K562 (cell line): ENCODE measurements around the gene CD70. TPM values are rescaled to one million over a fixed set of nuclear protein-coding genes. Genes with fewer than 3 reads are reported as not detected.

Experiments used
- ATAC-seq: fragments of 200-7000 bp; cut with Tn5 transposase; 3 replicates; pipeline ENCODE4 v1.9.1; 2020; ENCODE audit warnings: moderate library complexity
- BruUV-seq: library from RNA; stranded (reverse); fragments of 400-500 nt; replicated peaks from 2 replicates; lab custom pipeline; 2021; lab: Mats Ljungman, UMichigan
- CTCF ChIA-PET: fragments of 300-600 bp; formaldehyde crosslinking; extraction: SDS; loops from one replicate; lab custom pipeline; 2021; ENCODE audit warnings: low intra/inter-chr PET ratio; lab: Yijun Ruan, JAX
- POLR2A ChIA-PET: fragments of 300-600, 350-650 bp; sonication (Branson Sonifier 250); formaldehyde crosslinking; extraction: SDS; loops from one replicate; lab custom pipeline; 2021; ENCODE audit warnings: antibody characterized with exemption, inconsistent platforms; lab: Yijun Ruan, JAX
- DNase-seq, 4 experiments: peaks; one replicate each; pipeline versions ENCODE4 v3.0.0 to v3.0.0-alpha.2; 2011 to 2018; ENCODE audit warnings: low spot score in 3 of 4, mixed read lengths in 3 of 4; ENCODE audit errors: extremely low read depth in 1 of 4
- FAIRE-seq: peaks from 2 replicates; lab custom pipeline; 2011; peaks lifted over from hg19 to GRCh38; lab: Jason Lieb, UNC
- H2AFZ ChIP-seq: 2 replicates; pipeline ENCODE4 v1.6.0; 2011; ENCODE audit warnings: low read depth, low read length, control low read depth, inconsistent platforms
- H3K27ac ChIP-seq: fragments of 200-600 bp; 3 replicates; pipeline ENCODE4 v1.8.0; 2011; ENCODE audit warnings: low read depth, mild to moderate bottlenecking, control low read depth, inconsistent platforms, low read length, moderate library complexity, mixed read lengths; ENCODE audit errors: extremely low read depth
- H3K27me3 ChIP-seq, 2 experiments: fragments of 300-600 bp in 1 of 2; 2 replicates in 1 of 2; 3 replicates in 1 of 2; pipeline versions ENCODE4 v1.6.0 to v1.8.0; 2011; ENCODE audit warnings: inconsistent platforms in 2 of 2, low read length in 2 of 2, mild to moderate bottlenecking in 1 of 2, mixed read lengths in 1 of 2, moderate library complexity in 1 of 2; ENCODE audit not compliant: control insufficient read depth in 2 of 2, insufficient read depth in 2 of 2
- H3K36me3 ChIP-seq: fragments of 300-600 bp; 3 replicates; pipeline ENCODE4 v1.8.0; 2011; ENCODE audit warnings: mild to moderate bottlenecking, low read length, inconsistent platforms; ENCODE audit not compliant: control insufficient read depth, insufficient read depth
- H3K4me1 ChIP-seq, 2 experiments: fragments of 200-600 bp in 1 of 2; replicated peaks in 1 of 2; 2 replicates in 1 of 2; 3 replicates in 1 of 2; pipeline versions ENCODE4 v1.5.1 to v1.8.0; 2011; ENCODE audit warnings: inconsistent platforms in 2 of 2, low read length in 2 of 2, mild to moderate bottlenecking in 1 of 2, mixed read lengths in 1 of 2, moderate library complexity in 1 of 2; ENCODE audit not compliant: control insufficient read depth in 2 of 2, insufficient read depth in 2 of 2
- H3K4me2 ChIP-seq: 2 replicates; pipeline ENCODE4 v1.6.1; 2011; ENCODE audit warnings: low read length, control low read depth, inconsistent platforms, mixed read lengths; ENCODE audit not compliant: insufficient read depth
- H3K4me3 ChIP-seq: fragments of 200-600 bp; sonication (generic), shearing (Covaris generic); 2 replicates; pipeline ENCODE4 v1.5.1; 2016; ENCODE audit warnings: control low read depth, inconsistent platforms
- H3K79me2 ChIP-seq: fragments of 200-600 bp; 3 replicates; pipeline ENCODE4 v1.8.0; 2011; ENCODE audit warnings: low read length, inconsistent platforms; ENCODE audit not compliant: control insufficient read depth, insufficient read depth
- H3K9ac ChIP-seq, 2 experiments: 2 replicates each; pipeline versions ENCODE4 v1.6.0 to v1.6.1; 2011; ENCODE audit warnings: low read depth in 2 of 2, low read length in 2 of 2, control low read depth in 1 of 2, inconsistent platforms in 1 of 2, mild to moderate bottlenecking in 1 of 2, mixed read lengths in 1 of 2; ENCODE audit not compliant: insufficient read depth in 1 of 2
- H3K9me1 ChIP-seq: one replicate; pipeline ENCODE4 v1.6.0; 2011; ENCODE audit warnings: inconsistent platforms, mild to moderate bottlenecking, low read length, moderate library complexity; ENCODE audit not compliant: control insufficient read depth, insufficient read depth
- H3K9me3 ChIP-seq: replicated peaks from 2 replicates; pipeline ENCODE4 v1.5.1; 2011; ENCODE audit warnings: low read depth, low read length, inconsistent platforms; ENCODE audit not compliant: control insufficient read depth, insufficient read depth
- H4K20me1 ChIP-seq: replicated peaks from 2 replicates; pipeline ENCODE4 v1.6.1; 2011; ENCODE audit warnings: low read length, inconsistent platforms, mixed read lengths; ENCODE audit not compliant: control insufficient read depth, insufficient read depth
- CBFA2T3 ChIP-seq: fragments of 450-650 bp; IDR thresholded peaks from 2 replicates; pipeline ENCODE4 v1.6.1; 2017
- EP400 ChIP-seq: fragments of 450-650 bp; IDR thresholded peaks from 2 replicates; pipeline ENCODE4 v1.6.1; 2017; ENCODE audit warnings: antibody characterized with exemption, mild to moderate bottlenecking, moderate library complexity
- HNRNPH1 ChIP-seq: fragments of 200-400 bp; formaldehyde crosslinking; optimal IDR thresholded peaks from 2 replicates; pipeline ENCODE3; 2017; ENCODE audit warnings: low read depth, mild to moderate bottlenecking, low read length, moderate library complexity
- L3MBTL2 ChIP-seq: fragments of 450-650 bp; IDR thresholded peaks from 2 replicates; pipeline ENCODE4 v1.6.1; 2016; ENCODE audit warnings: mild to moderate bottlenecking, moderate library complexity
- MEIS2 ChIP-seq: fragments of 450-650 bp; IDR thresholded peaks from 2 replicates; pipeline ENCODE4 v1.6.1; 2014; ENCODE audit warnings: mild to moderate bottlenecking; ENCODE audit not compliant: partially characterized antibody
- NCOR1 ChIP-seq: fragments of 450-650 bp; IDR thresholded peaks from 2 replicates; pipeline ENCODE4 v1.6.1; 2016; ENCODE audit warnings: mild to moderate bottlenecking, moderate library complexity
- SOX6 ChIP-seq: fragments of 450-650 bp; IDR thresholded peaks from 2 replicates; pipeline ENCODE4 v1.6.1; 2014; ENCODE audit warnings: mild to moderate bottlenecking
- SUPT5H ChIP-seq: fragments of 450-650 bp; IDR thresholded peaks from 2 replicates; pipeline ENCODE4 v1.6.1; 2016
- TAL1 ChIP-seq: fragments of 450-650 bp; IDR thresholded peaks from 2 replicates; pipeline ENCODE4 v1.6.1; 2016; ENCODE audit warnings: mild to moderate bottlenecking
- ZNF324 ChIP-seq: fragments of 250-450 bp; sonication (Bioruptor Pico); IDR thresholded peaks from 2 replicates; pipeline ENCODE4 v1.4.0; 2020; ENCODE audit warnings: mild to moderate bottlenecking
- WGBS: fragments of 100-300 bp; shearing (Covaris generic); methylation state at CpG from one replicate; pipeline ENCODE4 v1.1.6; 2016; ENCODE audit warnings: low coverage, mixed read lengths; ENCODE audit not compliant: insufficient coverage; ENCODE audit errors: missing lambda C conversion rate; 5-methylcytosine and 5-hydroxymethylcytosine counted together
- in situ Hi-C: fragments of 300-500 bp; cut with MboI; formaldehyde crosslinking; loops from 4 replicates; pipeline ENCODE4 v1.15.0; 2018; ENCODE audit warnings: inconsistent platforms, mixed read lengths
- intact Hi-C: fragments of 100-400 bp; cut with micrococcal nuclease; formaldehyde crosslinking; loops from 2 replicates; pipeline ENCODE4 v1.14.2; 2022
- polyA plus RNA-seq, 8 experiments: library from polyadenylated mRNA; depleted of rRNA in 4 of 8; stranded (reverse) in 5 of 8; unstranded in 3 of 8; fragments of >200 nt; fragmentation: Nextera tagmentation in 2 of 8; fragmentation: Illumina TruSeq in 1 of 8; extraction: Ambion mirVana in 2 of 8; extraction: Trizol in 1 of 8; gene quantifications; 2 replicates each; pipeline versions ENCODE4 v1.2.1 to v1.2.3, GENCODE V29; 2011 to 2014; ENCODE audit warnings: inconsistent platforms in 1 of 8, missing spikeins in 1 of 8
- total RNA-seq, 7 experiments: library from RNA; depleted of rRNA in 6 of 7; stranded (reverse); fragments of >200 nt in 6 of 7; fragmentation: Illumina TruSeq in 2 of 7; extraction: Trizol in 2 of 7; gene quantifications; 2 replicates each; pipeline versions ENCODE4 v1.2.1 to v1.2.3, GENCODE V29; 2011 to 2021; ENCODE audit warnings: low replicate concordance in 1 of 7
- TF ChIP-seq, protein P1 (sequence below): sonication (generic); IDR thresholded peaks from 2 replicates; pipeline ENCODE4 v1.6.1; 2016
- TF ChIP-seq, protein P2 (sequence below): fragments of 450-650 bp; IDR thresholded peaks from 2 replicates; pipeline ENCODE4 v1.6.1; 2016
- TF ChIP-seq, protein P3 (sequence below): fragments of 250-450 bp; sonication (Bioruptor Pico); IDR thresholded peaks from 2 replicates; pipeline ENCODE4 v1.4.0; 2020; ENCODE audit warnings: mild to moderate bottlenecking, moderate library complexity, borderline replicate concordance
- TF ChIP-seq, protein P4 (sequence below), 2 experiments: fragments of 450-650 bp in 1 of 2; sonication (generic) in 1 of 2; formaldehyde crosslinking in 1 of 2; IDR thresholded peaks in 1 of 2; conservative IDR thresholded peaks in 1 of 2; 2 replicates each; pipeline versions ENCODE4 v1.6.1 to v1.8.1; 2016 to 2023; ENCODE audit warnings: mild to moderate bottlenecking in 2 of 2, moderate library complexity in 2 of 2, inconsistent platforms in 1 of 2, missing genetic modification reagents in 1 of 2

Gene CD70
- total and polyA plus RNA-seq, 9 of the 15 experiments (the other 6 are each of a cell fraction or from before 2014, with no cell fraction given): 0.06 to 0.58 (median 0.33) TPM; not detected in 4

DNA sequence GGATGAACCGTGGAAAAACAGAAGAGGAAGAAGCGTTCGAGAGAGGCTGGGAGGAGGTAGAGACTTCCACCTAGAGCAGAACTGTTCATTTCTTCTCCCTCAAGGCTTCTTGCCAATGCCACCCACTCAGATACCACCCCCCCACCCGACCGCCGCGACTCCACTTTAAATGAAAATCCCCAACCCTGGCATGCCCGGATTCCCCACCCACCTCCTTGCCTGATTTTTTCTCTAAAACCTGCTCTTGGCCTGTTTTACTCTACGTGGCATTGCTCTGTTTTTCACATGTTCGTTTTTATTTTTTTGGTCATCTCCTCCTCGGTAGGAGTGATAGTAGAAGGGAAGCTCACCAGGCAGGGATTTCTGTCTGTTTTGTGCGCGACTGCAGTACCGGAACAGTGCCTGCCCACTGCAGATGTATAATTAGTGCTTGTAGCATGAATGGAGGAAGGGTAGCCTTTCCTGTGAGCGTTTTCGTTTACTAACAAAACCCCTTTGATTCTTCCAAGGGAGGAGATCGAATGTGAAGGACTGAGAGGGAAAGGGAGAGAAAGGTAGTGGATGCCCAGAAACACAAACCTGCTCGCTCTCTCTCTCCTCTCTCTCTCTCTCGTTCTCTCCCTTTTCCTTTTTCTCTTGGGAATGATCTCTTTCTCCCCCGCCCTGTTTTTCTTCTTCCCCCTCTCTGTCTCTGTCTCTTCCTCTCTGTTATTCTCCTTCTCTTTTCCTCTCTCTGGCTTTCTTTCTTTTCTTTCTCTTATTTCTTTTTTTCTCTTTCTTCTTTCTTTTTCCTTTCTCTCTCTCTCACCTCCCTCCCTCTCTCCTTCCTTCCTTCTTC lies 2.2 kb downstream of the CD70 start (continued):
- TF ChIP-seq SUPT5H: no peak
- TF ChIP-seq EP400: no peak
- no peak for TF ChIP-seq L3MBTL2
- no peak for TF ChIP-seq HNRNPH1
- no peak for TF ChIP-seq ZNF324 (CRISPR knock-in tag)
- TF ChIP-seq, protein P1, sequence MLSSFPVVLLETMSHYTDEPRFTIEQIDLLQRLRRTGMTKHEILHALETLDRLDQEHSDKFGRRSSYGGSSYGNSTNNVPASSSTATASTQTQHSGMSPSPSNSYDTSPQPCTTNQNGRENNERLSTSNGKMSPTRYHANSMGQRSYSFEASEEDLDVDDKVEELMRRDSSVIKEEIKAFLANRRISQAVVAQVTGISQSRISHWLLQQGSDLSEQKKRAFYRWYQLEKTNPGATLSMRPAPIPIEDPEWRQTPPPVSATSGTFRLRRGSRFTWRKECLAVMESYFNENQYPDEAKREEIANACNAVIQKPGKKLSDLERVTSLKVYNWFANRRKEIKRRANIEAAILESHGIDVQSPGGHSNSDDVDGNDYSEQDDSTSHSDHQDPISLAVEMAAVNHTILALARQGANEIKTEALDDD: no peak
- no peak for TF ChIP-seq SOX6

DNA sequence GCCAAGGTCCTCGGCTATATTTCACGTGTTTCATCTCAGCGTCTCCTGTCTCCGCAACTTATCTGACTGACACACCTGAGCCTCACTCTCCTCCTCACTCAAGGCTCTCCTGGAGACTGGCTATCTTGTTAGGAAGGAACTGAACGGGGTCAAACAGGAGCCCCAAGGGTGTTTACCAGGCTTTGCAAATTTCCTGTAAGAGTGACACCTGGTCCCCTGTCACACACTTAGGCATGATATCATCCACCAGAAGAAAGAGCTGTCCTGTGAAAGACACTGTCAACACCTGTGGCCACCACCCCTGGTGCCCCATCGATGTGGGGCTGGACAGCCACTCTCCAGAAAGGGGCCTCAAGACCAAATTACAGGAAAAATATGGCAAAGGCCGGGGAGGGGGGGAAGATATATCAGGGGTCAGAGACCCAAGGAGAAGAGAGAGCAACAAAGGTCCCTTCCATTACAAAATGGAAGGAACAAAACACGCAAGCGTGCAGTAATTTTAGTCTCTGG lies 2.9 kb downstream of the CD70 start:
- ATAC-seq: peak; percentile 56
- peaks cover 0 to 11% of the 10 kb centered on the region in 2 experiments; a peak in 2 of 5 replicates for H3K27me3 ChIP-seq
- H3K4me3 ChIP-seq: no peak overlapping the region
- ChIA-PET POLR2A (interaction anchor here (0.7 to 1.3 kb wide), 6 partner anchors 9 to 166 kb away, joined by 3 to 9 read pairs (median 4); partner anchors contain the start of gene TNFSF9), CTCF (interaction anchor here (0.6 kb wide), 1 partner anchor 16 kb away, joined by 4 read pairs; no protein-coding TSS in a partner anchor)
- peak; percentile 51 for FAIRE-seq
- peak overlapping the region; percentile 28; the same call in 1 of the 2 replicates for H2AFZ ChIP-seq
- H3K4me1 ChIP-seq: peaks cover 22 to 37% of the 10 kb centered on the region in 2 experiments; a peak in 4 of 5 replicates
- no peak overlapping the region for H3K9ac ChIP-seq
- BruUV-seq: no TSS peak
- 23% methylated on average over 8 of the region's 9 CpGs for WGBS
- no peaks in the 10 kb centered on the region for H3K9me1 ChIP-seq
- no peaks in the 10 kb centered on the region for H3K36me3 ChIP-seq
- in situ Hi-C loops: no loop called here
- 0 out of 2 replicates have a peak overlapping the region, but pooled peaks have one; percentile 80 for H3K4me2 ChIP-seq
- no peaks in the 10 kb centered on the region for H3K9me3 ChIP-seq
- peak in 2 of 4 experiments; percentile 18 to 44 for DNase-seq
- no peaks in the 10 kb centered on the region for H4K20me1 ChIP-seq
- intact Hi-C loops: no loop called here
- H3K27ac ChIP-seq: no peak overlapping the region
- no peaks in the 10 kb centered on the region for H3K79me2 ChIP-seq
- peak; percentile 67 for TF ChIP-seq CBFA2T3
- TF ChIP-seq MEIS2: peak; percentile 36
- peak; percentile 9; the same call in 1 of the 2 replicates for TF ChIP-seq NCOR1
- TF ChIP-seq, protein P2, sequence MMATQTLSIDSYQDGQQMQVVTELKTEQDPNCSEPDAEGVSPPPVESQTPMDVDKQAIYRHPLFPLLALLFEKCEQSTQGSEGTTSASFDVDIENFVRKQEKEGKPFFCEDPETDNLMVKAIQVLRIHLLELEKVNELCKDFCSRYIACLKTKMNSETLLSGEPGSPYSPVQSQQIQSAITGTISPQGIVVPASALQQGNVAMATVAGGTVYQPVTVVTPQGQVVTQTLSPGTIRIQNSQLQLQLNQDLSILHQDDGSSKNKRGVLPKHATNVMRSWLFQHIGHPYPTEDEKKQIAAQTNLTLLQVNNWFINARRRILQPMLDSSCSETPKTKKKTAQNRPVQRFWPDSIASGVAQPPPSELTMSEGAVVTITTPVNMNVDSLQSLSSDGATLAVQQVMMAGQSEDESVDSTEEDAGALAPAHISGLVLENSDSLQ: peak; percentile 54
- TF ChIP-seq, protein P3, sequence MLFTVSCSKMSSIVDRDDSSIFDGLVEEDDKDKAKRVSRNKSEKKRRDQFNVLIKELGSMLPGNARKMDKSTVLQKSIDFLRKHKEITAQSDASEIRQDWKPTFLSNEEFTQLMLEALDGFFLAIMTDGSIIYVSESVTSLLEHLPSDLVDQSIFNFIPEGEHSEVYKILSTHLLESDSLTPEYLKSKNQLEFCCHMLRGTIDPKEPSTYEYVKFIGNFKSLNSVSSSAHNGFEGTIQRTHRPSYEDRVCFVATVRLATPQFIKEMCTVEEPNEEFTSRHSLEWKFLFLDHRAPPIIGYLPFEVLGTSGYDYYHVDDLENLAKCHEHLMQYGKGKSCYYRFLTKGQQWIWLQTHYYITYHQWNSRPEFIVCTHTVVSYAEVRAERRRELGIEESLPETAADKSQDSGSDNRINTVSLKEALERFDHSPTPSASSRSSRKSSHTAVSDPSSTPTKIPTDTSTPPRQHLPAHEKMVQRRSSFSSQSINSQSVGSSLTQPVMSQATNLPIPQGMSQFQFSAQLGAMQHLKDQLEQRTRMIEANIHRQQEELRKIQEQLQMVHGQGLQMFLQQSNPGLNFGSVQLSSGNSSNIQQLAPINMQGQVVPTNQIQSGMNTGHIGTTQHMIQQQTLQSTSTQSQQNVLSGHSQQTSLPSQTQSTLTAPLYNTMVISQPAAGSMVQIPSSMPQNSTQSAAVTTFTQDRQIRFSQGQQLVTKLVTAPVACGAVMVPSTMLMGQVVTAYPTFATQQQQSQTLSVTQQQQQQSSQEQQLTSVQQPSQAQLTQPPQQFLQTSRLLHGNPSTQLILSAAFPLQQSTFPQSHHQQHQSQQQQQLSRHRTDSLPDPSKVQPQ (CRISPR knock-in tag): no peak
- TF ChIP-seq, protein P4, sequence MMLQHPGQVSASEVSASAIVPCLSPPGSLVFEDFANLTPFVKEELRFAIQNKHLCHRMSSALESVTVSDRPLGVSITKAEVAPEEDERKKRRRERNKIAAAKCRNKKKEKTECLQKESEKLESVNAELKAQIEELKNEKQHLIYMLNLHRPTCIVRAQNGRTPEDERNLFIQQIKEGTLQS (IDR thresholded peaks at IDR 0.05): no peak
- TF ChIP-seq, protein P4 (CRISPR knock-in tag; conservative IDR thresholded peaks at IDR 0.05): no peak
- TF ChIP-seq TAL1: peak; percentile 8; the same call in 1 of the 2 replicates
